Measurements from ENCODE around the gene ITPR2.

GRCh38 chr12:26782372-26783130, 50.4 kb downstream of the ITPR2 start:
- no peak for TF ChIP-seq EZH2 (IDR thresholded peaks at IDR 0.05; ENCODE audit: low read length, unreplicated experiment)
- no peak for TF ChIP-seq CTCF (conservative IDR thresholded peaks at IDR 0.05; ENCODE audit: low read depth, low read length)

Measured in PC-3 (cell line).